NOMO-1 treated with DMSO at 0.1 percent for 48 hours (cell line): ENCODE measurements around the gene NCEH1.

Experiments used
- DNase-seq: peaks from one replicate; lab custom pipeline; 2025; ENCODE audit not compliant: unreplicated experiment; lab: John Stamatoyannopoulos, UW

NCEH1 gene

DNA sequence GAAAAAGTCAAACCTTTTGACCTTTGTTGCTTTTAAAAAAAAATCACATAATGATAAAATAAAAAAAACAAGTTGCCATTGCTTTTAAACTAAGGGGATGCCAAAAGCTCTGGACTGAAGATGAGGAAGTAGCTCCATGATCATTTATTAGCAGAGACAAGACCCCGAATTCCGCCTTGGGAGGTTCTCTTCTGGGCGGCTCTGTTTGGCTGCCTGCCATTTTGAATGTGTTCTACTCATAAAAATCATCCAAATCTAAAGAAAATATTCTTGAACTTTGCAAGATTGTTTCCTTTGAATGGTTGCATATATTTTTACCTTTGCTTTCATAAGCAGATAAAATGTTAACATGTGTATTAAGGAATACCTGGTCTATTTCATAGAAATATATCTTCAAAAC lies 63.8 kb downstream of the NCEH1 start:
- no peak for DNase-seq

DNA sequence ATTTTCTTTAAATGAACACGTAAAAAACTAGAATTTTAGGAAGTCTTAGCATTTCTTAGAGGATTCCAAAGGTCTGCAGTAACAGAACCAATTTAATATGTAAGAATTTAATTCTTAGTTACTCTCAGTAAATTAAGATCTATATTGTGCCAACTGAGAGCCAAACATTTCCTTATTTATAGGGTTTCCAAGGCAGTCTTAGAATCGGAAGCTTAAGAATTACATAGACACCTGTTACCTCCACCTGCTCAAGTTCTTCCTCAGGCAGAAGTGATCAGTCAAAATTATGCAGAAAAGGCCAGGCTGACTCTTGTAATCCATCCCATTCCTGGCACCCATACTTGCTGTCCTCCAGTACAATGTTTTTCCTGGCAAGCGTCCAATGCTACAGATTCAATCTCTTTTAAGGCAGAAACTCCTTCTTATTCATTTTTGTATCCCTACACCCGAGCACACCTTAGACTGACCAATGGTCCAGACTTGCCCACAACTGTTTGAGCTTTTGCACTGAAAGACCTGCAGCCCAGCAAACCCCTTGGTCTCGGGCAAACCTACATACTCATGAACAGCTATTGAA lies 64.3 kb downstream of the NCEH1 start:
- DNase-seq, result no peak

DNA sequence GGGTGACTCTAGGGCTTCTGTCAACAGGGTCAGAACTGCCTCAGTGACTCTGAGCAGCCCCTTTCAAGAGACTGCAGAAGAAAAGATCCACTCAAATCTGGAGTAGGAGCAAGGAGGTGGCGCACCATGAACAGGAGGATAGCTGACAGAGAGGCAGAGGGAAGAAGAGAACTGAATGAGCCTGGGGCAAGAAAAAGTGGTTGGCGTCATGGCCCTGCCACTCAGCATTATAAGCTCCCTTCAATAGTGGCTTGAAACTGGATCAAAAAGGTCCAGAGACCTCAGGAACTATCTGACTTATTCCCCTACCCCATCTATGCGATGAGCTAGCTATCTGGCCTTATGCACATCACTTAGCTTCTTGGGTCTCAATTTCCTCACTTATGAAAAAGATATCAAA lies 66.6 kb downstream of the NCEH1 start:
- DNase-seq, result no peak

DNA sequence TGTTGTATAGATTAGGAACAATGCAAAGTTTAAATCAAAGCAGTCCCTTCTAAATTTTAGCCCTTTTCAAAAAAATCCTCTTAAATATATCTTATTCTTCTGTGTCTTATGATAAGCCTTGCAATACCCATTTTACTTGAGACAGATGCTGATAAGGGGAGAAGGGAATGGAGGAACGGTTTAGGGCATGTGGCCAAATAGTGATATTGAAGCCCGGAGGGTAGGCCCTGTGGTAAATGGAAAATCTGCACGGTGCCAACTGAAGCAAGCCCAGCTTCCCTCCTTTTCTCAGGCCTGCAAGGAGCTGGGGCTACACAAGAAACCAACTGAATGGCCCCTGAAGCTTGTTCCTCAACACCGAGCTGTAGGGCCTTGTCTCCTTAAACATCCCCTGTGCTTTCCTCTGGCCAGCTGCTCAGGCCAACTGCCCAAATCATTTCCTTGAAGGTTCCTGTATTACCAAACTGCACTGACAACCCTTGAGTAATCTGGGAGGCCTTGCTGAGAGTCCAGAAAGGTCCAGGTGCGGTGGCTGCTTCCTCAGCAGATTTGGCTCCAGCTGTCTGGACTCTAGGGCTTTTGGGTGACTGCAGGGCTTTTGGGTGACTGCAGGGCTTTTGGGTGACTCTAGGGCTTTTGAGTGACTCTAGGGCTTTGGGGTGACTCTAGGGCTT lies 67.2 kb downstream of the NCEH1 start:
- no peak for DNase-seq

DNA sequence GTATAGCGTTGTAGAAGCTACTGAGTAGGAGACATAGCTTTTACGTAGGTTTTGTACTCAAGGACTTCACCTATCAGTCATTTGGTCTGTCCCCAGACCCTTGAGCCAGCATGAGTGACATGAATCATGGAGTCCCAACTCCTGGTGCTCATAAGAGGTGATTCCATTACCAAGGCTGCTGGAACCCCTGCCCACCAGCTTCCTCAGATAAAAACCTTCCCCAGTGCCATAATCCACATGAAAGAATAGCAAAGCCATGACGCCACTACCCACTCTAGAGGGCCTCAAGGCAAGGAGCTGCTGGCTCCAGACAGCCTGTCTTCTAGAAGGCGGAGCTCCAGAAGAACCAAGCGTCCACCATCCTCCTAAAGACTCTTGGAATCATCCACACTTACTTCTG lies 69.6 kb downstream of the NCEH1 start:
- DNase-seq, result no peak

DNA sequence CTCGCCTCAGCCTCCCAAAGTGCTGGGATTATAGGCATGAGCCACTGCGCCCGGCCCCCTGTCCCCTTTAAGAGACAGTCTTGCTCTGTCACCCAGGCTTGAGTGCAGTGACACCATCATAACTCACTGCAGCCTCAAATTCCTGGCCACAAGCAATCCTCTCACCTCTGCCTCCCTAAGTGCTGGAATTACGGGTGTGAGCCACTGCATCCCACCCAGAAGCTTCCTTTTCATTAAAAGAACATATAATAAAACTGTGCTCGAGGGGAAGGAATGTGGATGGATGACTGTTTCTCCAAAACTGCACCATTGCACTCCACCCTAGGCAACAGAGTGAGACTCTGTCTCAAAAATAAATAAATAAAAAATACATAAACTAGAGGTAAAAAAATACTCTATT lies 70.1 kb downstream of the NCEH1 start:
- no peak for DNase-seq

DNA sequence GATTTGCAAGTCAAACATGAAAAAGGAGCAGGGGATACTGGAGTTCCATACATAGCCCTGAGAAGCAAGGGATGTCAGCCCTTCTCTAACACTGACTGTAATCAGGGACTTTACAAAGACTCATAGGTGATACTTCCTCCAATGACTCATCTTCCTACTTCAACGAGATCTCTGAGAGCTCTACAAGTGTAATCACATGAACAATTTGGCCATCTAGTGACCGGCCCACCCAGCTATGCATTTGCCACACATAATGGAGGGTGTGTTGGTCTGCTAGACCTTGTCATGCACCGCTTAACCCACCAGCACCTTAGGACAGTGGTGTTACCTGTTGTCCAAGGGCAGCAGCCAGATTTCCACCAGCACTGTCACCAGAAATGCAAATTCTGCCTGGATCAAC lies 75.3 kb downstream of the NCEH1 start:
- DNase-seq, result peak; percentile 69

DNA sequence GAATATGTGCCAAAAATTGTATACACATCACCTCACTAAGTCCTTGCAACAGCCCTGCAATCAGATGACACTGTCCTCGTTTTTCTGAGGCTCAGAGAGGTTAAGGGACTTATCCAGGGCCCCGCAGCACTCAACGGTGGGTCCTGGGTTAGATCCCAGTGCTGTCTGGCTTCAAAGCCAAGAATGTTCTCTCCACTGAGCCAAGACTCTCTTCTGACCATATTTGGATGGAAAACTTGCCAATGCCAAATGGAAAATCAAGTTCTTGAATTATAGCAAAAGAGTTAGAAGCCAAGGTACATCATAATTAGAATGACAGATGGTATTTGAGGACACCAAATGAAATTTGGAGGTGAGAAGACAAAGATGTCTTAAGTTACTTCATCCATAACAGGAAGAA lies 75.9 kb downstream of the NCEH1 start:
- no peak for DNase-seq

DNA sequence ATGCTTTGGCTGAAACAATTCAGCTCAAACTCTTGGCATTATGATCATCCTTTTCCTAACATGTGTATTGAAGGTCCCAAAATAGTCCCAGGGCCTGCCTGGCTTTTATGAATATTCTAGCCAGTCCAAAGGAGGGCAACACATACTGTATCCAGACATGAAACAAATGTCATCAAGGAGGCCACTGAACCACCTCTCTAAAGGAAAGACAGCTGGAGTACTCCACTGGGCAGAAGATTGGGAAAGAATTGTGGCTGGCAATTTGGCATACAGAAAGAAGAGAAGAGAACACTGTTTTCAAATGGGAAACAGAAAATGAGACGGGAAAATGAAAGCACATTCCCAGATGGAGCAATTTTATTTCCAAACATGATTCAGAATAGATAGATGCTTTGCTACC lies 80.6 kb downstream of the NCEH1 start:
- no peak for DNase-seq

DNA sequence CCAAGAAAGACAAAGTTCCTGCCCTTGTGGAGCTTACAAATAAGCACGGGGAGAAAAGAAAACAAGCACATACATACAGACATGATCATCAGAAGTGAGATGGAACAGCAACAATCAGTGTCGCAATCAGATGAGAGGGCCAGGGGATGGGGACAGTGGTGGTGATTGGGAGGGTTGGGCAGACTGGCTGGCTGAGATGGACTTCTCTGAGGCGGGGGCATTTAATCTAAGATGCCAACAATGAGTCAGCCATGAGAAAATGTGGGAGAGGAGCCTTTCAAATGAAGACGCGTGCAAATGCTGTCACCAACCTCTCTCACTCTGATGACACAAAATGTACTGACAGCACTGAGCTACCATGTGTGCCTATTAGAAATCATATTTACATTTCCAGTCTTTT lies 81.4 kb downstream of the NCEH1 start:
- no peak for DNase-seq

DNA sequence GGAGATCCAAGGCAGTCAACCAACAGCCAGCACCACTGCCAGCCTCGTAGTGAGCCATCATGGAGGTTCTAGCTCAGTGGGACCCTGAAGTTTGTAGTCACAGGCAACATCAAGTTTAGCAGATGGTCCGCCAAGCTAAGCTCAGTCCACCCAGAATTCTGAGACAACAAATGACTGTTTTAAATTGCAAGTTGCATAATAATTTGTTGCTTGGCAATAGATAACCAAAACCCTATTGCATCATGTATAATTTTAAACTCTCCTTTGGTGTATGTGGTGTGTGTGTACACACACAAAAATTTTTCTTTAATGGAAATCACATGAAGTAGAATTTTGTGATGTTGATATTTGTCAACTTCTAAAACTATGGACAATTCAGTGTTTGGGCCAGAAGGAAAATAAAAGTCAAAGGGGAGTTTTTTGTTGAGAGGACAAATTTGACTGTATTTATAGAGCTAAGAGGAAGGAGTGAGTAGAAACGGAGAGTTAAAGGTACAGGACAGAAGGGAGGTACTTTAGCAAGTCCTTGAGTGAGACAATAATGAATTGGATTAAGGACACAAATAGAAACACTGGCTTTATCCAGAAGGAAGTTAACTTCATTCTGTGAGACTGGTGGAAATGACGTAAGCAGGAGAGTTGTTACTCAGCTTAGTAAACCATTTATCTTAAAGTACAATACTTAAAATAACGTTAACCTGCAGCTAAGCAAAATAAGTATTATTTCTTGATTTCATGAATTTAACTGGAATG lies 83.6 kb downstream of the NCEH1 start:
- DNase-seq, result peak; percentile 93

DNA sequence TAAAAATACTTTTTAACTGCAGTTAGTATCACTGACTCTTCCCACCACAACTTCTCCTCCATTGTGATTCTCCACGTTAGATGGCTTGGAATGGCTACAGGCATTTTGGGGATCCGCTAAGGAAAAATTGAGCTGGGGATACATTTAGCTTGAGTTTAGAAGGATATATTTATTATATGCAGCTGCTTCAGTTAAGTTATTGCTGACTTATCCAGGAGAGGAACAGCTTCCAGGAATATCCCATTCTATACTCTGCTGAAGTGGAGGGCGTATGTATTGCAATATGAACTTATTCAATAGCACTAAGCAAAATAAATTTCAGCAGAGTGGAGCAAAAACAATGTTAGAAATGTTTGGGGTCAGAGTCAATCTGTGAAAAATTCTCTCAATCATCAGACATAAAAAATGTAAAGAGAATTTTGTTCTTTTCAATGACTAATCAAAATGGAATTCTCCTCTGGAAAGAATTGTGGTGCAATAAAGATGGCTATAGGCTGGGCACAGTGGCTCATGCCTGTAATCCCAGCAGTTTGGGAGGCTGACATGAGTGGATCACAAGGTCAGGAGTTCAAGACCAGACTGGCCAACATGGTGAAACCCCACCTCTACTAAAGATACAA lies 84.7 kb downstream of the NCEH1 start:
- no peak for DNase-seq

DNA sequence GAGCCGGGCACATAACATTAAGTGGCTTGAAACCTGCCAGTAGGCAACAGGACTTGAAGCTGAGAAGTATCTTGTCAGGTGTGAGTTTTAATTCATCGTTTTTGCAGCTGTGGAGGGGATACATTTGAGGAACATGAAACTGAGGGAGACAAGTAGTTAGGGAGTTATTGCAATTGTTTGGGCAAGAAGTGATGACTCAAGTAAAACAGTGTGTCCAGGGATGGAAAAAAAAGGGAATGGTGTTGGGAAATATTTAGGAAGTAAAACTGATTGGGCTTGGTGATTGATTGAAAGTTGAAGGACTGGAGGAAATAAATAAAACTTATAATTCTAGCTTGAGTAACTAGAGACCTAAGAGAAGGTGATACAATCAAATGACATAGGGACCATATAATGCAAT lies 85.5 kb downstream of the NCEH1 start:
- peak; percentile 73 for DNase-seq

DNA sequence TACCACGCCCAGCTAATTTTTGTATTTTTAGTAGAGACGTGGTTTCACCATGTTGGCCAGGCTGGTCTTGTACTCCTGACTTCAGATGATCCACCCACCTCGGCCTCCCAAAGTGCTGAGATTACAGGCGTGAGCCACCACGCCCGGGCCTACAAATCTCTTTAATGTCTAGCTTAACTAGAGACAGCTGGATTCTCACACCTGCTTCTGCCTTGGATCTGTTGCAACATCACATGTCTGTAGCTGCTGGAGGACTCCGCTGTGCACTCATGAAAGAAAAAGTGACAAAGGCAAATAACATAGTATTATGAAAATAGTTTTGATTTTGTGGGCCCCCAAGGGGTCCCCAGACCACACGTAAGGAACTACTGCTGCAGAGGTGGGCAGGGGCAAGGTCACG lies 85.9 kb downstream of the NCEH1 start:
- peak; percentile 51 for DNase-seq

DNA sequence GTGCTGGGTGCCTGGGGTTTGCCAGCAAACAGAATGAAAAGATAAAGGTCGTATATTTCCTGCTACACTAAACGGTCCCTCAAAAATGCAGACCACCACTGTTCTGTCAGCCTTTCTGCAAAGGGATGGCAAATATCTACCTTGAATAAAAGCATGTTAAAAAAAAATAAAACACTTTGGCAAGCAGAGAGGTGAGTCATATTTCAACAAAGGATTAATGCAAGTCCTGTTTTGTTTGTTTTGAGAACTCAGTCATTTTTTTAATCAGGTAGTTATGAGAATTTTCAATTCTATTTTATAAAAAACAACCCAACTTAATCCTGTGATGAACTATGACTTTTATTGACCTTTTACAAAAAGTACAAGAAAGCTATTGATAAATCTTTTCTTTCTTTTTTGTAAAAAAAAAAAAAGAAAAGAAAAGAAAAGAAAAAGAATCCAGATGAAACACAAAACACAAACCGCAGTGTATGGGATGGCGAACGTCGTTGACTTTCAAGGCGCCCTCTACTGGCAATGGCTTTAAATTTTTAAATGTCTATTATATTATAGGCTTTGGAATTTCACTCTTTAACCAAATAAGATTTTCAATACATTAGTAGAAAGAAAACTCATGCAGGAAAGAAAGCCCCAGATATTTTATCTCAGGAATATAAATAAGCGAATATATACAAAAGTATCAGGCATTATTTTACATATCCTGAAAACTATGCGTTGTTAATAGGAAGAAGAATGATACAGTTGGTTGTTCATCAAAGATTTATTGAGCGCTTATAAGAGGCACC lies 87.8 kb downstream of the NCEH1 start:
- peak; percentile 39 for DNase-seq

DNA sequence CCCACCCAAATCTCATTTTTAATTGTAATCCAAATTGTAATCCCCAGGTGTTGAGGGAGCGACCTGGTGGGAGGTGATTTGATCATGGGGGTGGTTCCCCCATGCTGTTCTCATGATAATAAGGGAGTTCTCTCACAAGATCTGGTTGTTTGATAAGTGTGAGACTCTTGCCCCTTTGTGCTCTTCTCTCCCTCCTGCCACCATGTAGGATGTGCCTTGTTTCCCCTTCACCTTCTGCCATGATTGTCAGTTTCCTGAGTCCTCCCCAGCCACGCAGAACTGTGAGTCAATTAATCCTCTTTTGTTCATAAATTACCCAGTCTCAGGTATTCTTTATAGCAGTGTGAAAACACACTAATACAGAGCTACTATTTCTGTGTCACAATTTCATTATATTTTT lies 88.7 kb downstream of the NCEH1 start:
- DNase-seq, result no peak

DNA sequence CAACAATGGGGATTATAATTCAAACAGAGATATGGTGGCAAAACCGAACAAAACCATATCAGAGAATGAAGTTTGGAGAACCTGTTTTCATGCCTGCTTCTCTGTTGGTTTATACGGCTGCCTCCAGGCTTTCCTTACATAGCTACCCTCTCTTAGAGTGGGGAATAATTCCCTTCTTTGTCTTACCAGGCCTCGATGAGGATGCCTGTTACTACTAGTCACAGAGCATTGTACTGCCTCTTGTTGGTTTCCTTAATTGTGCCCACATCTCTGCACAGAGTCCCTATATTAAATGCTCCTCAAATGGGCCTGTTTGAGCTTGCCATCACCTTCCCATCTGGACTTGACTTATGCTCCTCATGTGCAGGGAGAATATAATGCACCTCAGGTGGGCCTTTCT lies 92.9 kb downstream of the NCEH1 start:
- no peak for DNase-seq

DNA sequence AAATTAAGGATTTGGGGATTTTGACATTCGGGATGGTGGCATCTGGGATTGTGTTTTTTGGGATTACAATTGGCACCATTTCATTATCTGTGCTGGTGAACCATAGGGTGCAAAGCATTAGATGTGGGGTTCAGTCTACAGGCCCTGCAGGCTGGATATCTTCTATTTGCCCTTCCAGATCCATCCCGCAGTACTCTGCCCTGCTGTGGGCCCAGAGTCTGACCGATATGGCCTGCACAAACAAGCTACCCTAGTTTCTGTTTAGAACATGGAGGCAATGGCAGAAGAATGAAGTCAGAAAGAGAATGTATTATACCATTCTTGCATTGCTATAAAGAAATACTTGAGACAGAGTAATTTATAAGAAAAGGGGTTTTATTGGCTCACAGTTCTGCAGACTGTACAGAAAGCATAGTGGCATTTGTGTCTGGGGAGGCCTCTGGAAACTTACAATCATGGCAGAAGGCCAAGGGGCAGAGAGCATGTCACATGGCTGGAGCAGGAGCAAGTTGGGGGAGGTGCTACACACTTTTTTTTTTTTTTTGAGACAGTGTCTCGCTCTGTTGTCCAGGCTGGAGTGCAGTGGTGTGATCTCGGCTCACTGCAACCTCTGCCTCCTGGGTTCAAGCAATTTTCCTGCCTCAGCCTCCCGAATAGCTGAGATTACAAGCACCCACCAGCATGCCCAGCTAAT lies 93.7 kb downstream of the NCEH1 start:
- DNase-seq, result no peak

DNA sequence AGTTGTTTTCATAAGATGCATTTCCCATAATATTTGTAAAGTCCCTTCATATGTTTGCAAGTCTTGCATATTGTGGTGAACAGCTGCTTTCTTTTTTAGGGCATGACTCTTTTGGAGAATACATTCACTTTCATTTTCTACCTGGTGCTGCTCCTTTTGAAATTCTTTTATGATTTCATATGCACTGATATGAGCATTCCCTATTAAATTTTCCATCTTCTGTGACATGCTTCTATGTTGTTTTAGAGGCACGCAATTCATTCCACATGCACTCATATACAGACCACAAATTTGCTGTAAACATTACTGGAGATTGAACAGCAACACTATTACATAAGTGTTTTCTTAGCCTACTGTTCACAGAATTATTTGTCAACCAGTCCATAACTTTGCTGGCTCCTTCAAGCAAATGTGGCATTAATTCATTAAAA lies 94.8 kb downstream of the NCEH1 start:
- no peak for DNase-seq

DNA sequence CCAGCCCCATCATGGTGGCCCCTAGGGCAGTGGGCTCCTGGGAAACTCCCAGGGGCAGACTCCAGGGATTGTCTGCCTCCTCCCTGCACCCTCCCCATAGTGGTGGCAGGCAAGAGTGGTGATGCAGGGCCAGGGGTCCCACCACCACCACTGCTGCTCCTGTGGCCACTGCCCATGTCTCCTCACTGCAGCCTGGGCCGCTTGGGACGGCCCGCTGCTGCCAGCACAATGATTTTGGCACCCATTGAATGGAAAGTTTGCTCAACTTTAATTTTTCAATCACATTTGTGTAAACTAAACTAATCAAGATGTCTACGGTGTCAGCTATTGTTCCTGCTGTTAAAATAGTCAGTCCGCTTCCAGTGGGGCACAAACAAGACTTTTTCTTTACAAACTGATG lies 95.6 kb downstream of the NCEH1 start:
- no peak for DNase-seq
